ENCODE results near the gene MPG. TPM values are rescaled to one million over a fixed set of nuclear protein-coding genes. Genes with fewer than 3 reads are reported as not detected.

Gene MPG
- total and polyA plus RNA-seq, 2 experiments from 2014 or later: 38.0 to 91.1 TPM

- peaks cover 25% of the 10 kb centered on the region for H3K27me3 Mint-ChIP-seq (ENCODE audit: insufficient read depth, low read depth, poor library complexity)
- no peak overlapping the region for H2AFZ ChIP-seq
- no peaks in the 10 kb centered on the region for H3K9me2 ChIP-seq (ENCODE audit: insufficient read depth)
- H3K27ac ChIP-seq (ENCODE audit: low read depth): no peak overlapping the region
- DNase-seq (ENCODE audit: low spot score) (no peak), ATAC-seq (no peak)
- H3K4me3 Mint-ChIP-seq: peak overlapping the region; percentile 55; the same call in 1 of the 3 replicates
- H3K27me3 ChIP-seq (ENCODE audit: insufficient read depth): no peaks in the 10 kb centered on the region
- H3K4me3 ChIP-seq: no peak overlapping the region
- peaks cover 54% of the 10 kb centered on the region for H3K4me1 Mint-ChIP-seq
- peak overlapping the region; percentile 59; the same call in 1 of the 2 replicates for H3K27ac Mint-ChIP-seq
- no peak for TF ChIP-seq ZNF114 (CRISPR knock-in tag; IDR thresholded peaks at IDR 0.05)
- no peak for TF ChIP-seq EZH2phosphoT487 (IDR thresholded peaks at IDR 0.05; ENCODE audit: unreplicated experiment)
- TF ChIP-seq STAT1 (IDR thresholded peaks at IDR 0.05; ENCODE audit: unreplicated experiment): no peak
- no peak for TF ChIP-seq ZNF331 (CRISPR knock-in tag; IDR thresholded peaks at IDR 0.05; ENCODE audit: low read depth)
- no peak for TF ChIP-seq JUNB (IDR thresholded peaks at IDR 0.05; ENCODE audit: unreplicated experiment)
- no peak for TF ChIP-seq ZNF462 (CRISPR knock-in tag; IDR thresholded peaks at IDR 0.05)
- TF ChIP-seq ETS1 (IDR thresholded peaks at IDR 0.05): no peak
- TF ChIP-seq POLR2AphosphoS5 (IDR thresholded peaks at IDR 0.05; ENCODE audit: low read depth): no peak
- TF ChIP-seq NANOG (IDR thresholded peaks at IDR 0.05; ENCODE audit: borderline replicate concordance): no peak
- no peak for TF ChIP-seq CREB1 (CRISPR knock-in tag; IDR thresholded peaks at IDR 0.05; ENCODE audit: low read depth)
- TF ChIP-seq CTCF (conservative IDR thresholded peaks at IDR 0.05; ENCODE audit: low read depth in 2 of 2): no peak
- no peak for TF ChIP-seq REST (IDR thresholded peaks at IDR 0.05; ENCODE audit: unreplicated experiment)
- TF ChIP-seq EZH2 (IDR thresholded peaks at IDR 0.05; ENCODE audit: low read depth, unreplicated experiment): no peak
- H3F3A ChIP-seq (replicated peaks; ENCODE audit: low read depth): peaks cover 17% of the 10 kb centered on the region; the same call in 1 of the 2 replicates
- H3K9me3 Mint-ChIP-seq: no peaks in the 10 kb centered on the region
- H3K4me2 ChIP-seq: peak overlapping the region; percentile 62
- no peaks in the 10 kb centered on the region for H3K36me3 ChIP-seq (ENCODE audit: insufficient read depth)
- peaks cover 4% of the 10 kb centered on the region; the same call in 1 of the 2 replicates for H3K79me2 ChIP-seq (replicated peaks; ENCODE audit: insufficient read depth)
- 0 out of 2 replicates have a peak, but pooled peaks cover 5% of the 10 kb centered on the region for H4K20me1 ChIP-seq (replicated peaks; ENCODE audit: insufficient read depth)
- H3K36me3 Mint-ChIP-seq (ENCODE audit: low read depth): no peaks in the 10 kb centered on the region
- H3K4me1 ChIP-seq (ENCODE audit: insufficient read depth): peaks cover 50% of the 10 kb centered on the region
Measured at GRCh38 chr16:74051-74746, 3.8 kb upstream of the MPG start.

Data from GM23338 (cell line).